DOHH2 (cell line): ENCODE data around the gene ORAI3.

Source experiments
- H3F3A ChIP-seq: fragments of 200-600 bp; sonication (generic), shearing (Covaris generic); 2 replicates; pipeline ENCODE4 v1.6.0; 2016; ENCODE audit warnings: antibody characterized with exemption, mild to moderate bottlenecking; ENCODE audit not compliant: control insufficient read depth, insufficient read depth
- H3K27ac ChIP-seq: fragments of 200-600 bp; sonication (generic); 2 replicates; pipeline ENCODE4 v1.5.1; 2014; ENCODE audit warnings: low read depth, mild to moderate bottlenecking, low read length, moderate library complexity
- H3K27me3 ChIP-seq: fragments of 200-600 bp; sonication (generic); 2 replicates; pipeline ENCODE4 v1.6.1; 2014; ENCODE audit warnings: mild to moderate bottlenecking, low read length, mixed read lengths; ENCODE audit not compliant: control insufficient read depth
- H3K36me3 ChIP-seq: fragments of 200-600 bp; sonication (generic); 2 replicates; pipeline ENCODE4 v1.6.1; 2014; ENCODE audit warnings: mild to moderate bottlenecking, low read length, moderate library complexity, mixed read lengths; ENCODE audit not compliant: control insufficient read depth
- H3K4me1 ChIP-seq: fragments of 200-600 bp; sonication (generic); 2 replicates; pipeline ENCODE4 v1.6.1; 2014; ENCODE audit warnings: mild to moderate bottlenecking, low read length, mixed read lengths; ENCODE audit not compliant: control insufficient read depth
- H3K4me2 ChIP-seq: fragments of 200-600 bp; sonication (generic); 2 replicates; pipeline ENCODE4 v1.6.0; 2014; ENCODE audit warnings: mild to moderate bottlenecking, low read length, moderate library complexity
- H3K4me3 ChIP-seq: fragments of 200-600 bp; sonication (generic); 2 replicates; pipeline ENCODE4 v1.5.1; 2014; ENCODE audit warnings: mild to moderate bottlenecking, low read length, mixed read lengths
- H3K79me2 ChIP-seq: fragments of 200-600 bp; sonication (generic); 2 replicates; pipeline ENCODE4 v1.6.1; 2014; ENCODE audit warnings: mild to moderate bottlenecking, low read length, mixed read lengths; ENCODE audit not compliant: control insufficient read depth
- H3K9me2 ChIP-seq: fragments of 200-600 bp; sonication (generic); replicated peaks from 2 replicates; pipeline ENCODE4 v1.6.1; 2014; ENCODE audit warnings: mild to moderate bottlenecking, low read length, mixed read lengths; ENCODE audit not compliant: control insufficient read depth
- H3K9me3 ChIP-seq: fragments of 200-600 bp; sonication (generic); 2 replicates; pipeline ENCODE4 v1.6.1; 2014; ENCODE audit warnings: antibody characterized with exemption, low read length, mixed read lengths; ENCODE audit not compliant: control insufficient read depth, insufficient read depth
- H4K20me1 ChIP-seq: fragments of 200-600 bp; sonication (generic); 2 replicates; pipeline ENCODE4 v1.6.0; 2014; ENCODE audit warnings: low read depth, mild to moderate bottlenecking, antibody characterized with exemption, low read length, moderate library complexity; ENCODE audit not compliant: control insufficient read depth, insufficient read depth
- EZH2phosphoT487 ChIP-seq: fragments of 200-600 bp; sonication (generic); IDR thresholded peaks from 2 replicates; pipeline ENCODE4 v1.6.1; 2017; ENCODE audit warnings: borderline replicate concordance, mild to moderate bottlenecking, antibody characterized with exemption, low read length, moderate library complexity, mixed read lengths
- TF ChIP-seq, protein P1 (sequence below): fragments of 200-600 bp; sonication (generic); IDR thresholded peaks from one replicate; pipeline ENCODE4 v1.5.1; 2014; ENCODE audit warnings: antibody characterized with exemption, mild to moderate bottlenecking, low read depth, low read length; ENCODE audit not compliant: poor library complexity, severe bottlenecking

The ORAI3 gene

GRCh38 chr16:30989469-30990047 lies 40.7 kb downstream of the ORAI3 start:
- H3F3A ChIP-seq = no peaks in the 10 kb centered on the region
- H3K36me3 ChIP-seq = peaks cover 15% of the 10 kb centered on the region
- H3K27ac ChIP-seq = no peak overlapping the region
- H3K4me1 ChIP-seq = no peaks in the 10 kb centered on the region; the same call in 1 of the 2 replicates
- no peaks in the 10 kb centered on the region for H3K9me2 ChIP-seq
- no peak overlapping the region for H3K4me2 ChIP-seq
- TF ChIP-seq, protein P1, sequence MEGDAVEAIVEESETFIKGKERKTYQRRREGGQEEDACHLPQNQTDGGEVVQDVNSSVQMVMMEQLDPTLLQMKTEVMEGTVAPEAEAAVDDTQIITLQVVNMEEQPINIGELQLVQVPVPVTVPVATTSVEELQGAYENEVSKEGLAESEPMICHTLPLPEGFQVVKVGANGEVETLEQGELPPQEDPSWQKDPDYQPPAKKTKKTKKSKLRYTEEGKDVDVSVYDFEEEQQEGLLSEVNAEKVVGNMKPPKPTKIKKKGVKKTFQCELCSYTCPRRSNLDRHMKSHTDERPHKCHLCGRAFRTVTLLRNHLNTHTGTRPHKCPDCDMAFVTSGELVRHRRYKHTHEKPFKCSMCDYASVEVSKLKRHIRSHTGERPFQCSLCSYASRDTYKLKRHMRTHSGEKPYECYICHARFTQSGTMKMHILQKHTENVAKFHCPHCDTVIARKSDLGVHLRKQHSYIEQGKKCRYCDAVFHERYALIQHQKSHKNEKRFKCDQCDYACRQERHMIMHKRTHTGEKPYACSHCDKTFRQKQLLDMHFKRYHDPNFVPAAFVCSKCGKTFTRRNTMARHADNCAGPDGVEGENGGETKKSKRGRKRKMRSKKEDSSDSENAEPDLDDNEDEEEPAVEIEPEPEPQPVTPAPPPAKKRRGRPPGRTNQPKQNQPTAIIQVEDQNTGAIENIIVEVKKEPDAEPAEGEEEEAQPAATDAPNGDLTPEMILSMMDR = no peak
- no peak for TF ChIP-seq EZH2phosphoT487
- no peaks in the 10 kb centered on the region for H3K79me2 ChIP-seq
- no peaks in the 10 kb centered on the region for H3K9me3 ChIP-seq
- no peaks in the 10 kb centered on the region for H3K27me3 ChIP-seq
- no peak overlapping the region for H3K4me3 ChIP-seq
- no peaks in the 10 kb centered on the region for H4K20me1 ChIP-seq

DNA sequence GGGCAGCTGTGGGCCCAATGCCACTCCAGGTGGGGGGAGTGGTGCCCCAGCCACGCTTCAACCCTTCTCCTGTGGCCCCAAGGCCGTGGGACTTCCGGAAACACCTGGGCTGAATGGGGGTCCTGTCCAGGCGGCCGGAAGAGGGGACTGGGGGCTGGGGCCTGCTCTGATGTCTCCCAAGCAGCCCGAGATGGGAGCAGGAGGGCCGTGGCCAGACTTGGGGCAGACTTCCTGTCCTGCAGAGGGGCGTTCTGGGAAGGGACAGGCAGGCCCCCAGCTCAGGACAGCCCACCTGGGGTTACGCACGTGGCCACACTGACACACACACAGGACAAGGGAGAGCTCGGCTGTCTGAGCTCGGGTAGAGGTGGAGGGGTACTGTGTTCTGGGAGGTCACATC lies 41.2 kb downstream of the ORAI3 start:
- TF ChIP-seq, protein P1 = no peak
- TF ChIP-seq EZH2phosphoT487 = no peak
- no peaks in the 10 kb centered on the region for H3K9me3 ChIP-seq
- no peak overlapping the region for H3K4me3 ChIP-seq
- no peaks in the 10 kb centered on the region for H3K27me3 ChIP-seq
- H3K27ac ChIP-seq = no peak overlapping the region
- H3K4me1 ChIP-seq = no peaks in the 10 kb centered on the region
- H3K36me3 ChIP-seq = peaks cover 12% of the 10 kb centered on the region
- H3K4me2 ChIP-seq = no peak overlapping the region
- H3F3A ChIP-seq = no peaks in the 10 kb centered on the region
- no peaks in the 10 kb centered on the region for H4K20me1 ChIP-seq
- no peaks in the 10 kb centered on the region for H3K79me2 ChIP-seq
- H3K9me2 ChIP-seq = no peaks in the 10 kb centered on the region

- no peaks in the 10 kb centered on the region for H3K4me1 ChIP-seq
- H3F3A ChIP-seq = no peaks in the 10 kb centered on the region
- H3K27ac ChIP-seq = no peak overlapping the region
- peaks cover 3% of the 10 kb centered on the region; the same call in 1 of the 2 replicates for H3K36me3 ChIP-seq
- no peak overlapping the region for H3K4me3 ChIP-seq
- no peak overlapping the region for H3K4me2 ChIP-seq
- H3K27me3 ChIP-seq = no peaks in the 10 kb centered on the region
- TF ChIP-seq, protein P1 = no peak
- no peak for TF ChIP-seq EZH2phosphoT487
- no peaks in the 10 kb centered on the region for H4K20me1 ChIP-seq
- H3K79me2 ChIP-seq = no peaks in the 10 kb centered on the region
- no peaks in the 10 kb centered on the region for H3K9me3 ChIP-seq
- no peaks in the 10 kb centered on the region for H3K9me2 ChIP-seq
These were observed 42.2 kb downstream of the ORAI3 start for GRCh38 chr16:30991052-30991451.
